Peyer's patch (tissue), 4 donors: ENCODE data around the gene TXNDC15.

Experiments
- POLR2A ChIP-seq, 2 donors: fragments of 450-650 bp; IDR thresholded peaks; one replicate each; pipeline ENCODE4 v1.5.1; 2017; ENCODE audit warnings: antibody characterized with exemption in 2 of 2, mild to moderate bottlenecking in 2 of 2, moderate library complexity in 2 of 2
- TF ChIP-seq, protein P1 (sequence below), 6 experiments: fragments of 450-650 bp in 4 of 6; fragments of 200-600 bp in 2 of 6; sonication (generic) in 1 of 6; IDR thresholded peaks; one replicate each; pipeline ENCODE4 v1.5.1; 2017 to 2019; ENCODE audit warnings: antibody characterized with exemption in 6 of 6, mild to moderate bottlenecking in 3 of 6, moderate library complexity in 1 of 6

DNA sequence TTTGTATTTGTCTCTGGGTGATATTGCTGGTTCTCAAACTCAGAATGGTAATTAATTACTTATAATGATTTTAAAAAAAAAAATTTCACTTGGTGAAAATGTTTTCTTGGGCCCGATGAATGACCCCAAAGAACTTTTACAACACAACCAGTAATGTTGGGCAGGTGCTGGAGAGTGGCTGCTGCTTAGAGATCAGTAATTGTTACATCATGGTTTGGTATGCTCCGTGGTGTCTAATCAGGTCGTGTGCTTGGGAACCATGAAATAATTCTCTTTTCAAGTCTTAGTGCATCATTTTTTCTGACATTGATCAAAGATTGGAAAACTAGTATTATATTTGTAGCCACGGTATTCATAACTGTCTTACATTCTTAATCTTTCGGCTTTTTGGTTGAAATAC, 60.0 kb downstream of the TXNDC15 start:
- no peak for TF ChIP-seq POLR2A (IDR thresholded peaks at IDR 0.05)
- TF ChIP-seq, protein P1, sequence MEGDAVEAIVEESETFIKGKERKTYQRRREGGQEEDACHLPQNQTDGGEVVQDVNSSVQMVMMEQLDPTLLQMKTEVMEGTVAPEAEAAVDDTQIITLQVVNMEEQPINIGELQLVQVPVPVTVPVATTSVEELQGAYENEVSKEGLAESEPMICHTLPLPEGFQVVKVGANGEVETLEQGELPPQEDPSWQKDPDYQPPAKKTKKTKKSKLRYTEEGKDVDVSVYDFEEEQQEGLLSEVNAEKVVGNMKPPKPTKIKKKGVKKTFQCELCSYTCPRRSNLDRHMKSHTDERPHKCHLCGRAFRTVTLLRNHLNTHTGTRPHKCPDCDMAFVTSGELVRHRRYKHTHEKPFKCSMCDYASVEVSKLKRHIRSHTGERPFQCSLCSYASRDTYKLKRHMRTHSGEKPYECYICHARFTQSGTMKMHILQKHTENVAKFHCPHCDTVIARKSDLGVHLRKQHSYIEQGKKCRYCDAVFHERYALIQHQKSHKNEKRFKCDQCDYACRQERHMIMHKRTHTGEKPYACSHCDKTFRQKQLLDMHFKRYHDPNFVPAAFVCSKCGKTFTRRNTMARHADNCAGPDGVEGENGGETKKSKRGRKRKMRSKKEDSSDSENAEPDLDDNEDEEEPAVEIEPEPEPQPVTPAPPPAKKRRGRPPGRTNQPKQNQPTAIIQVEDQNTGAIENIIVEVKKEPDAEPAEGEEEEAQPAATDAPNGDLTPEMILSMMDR (IDR thresholded peaks at IDR 0.05) = no peak
